GM12878 (cell line): ENCODE results near the gene DCP1B. TPM values are rescaled to one million over a fixed set of nuclear protein-coding genes. Genes with fewer than 3 reads are reported as not detected.

ENCODE experiments used
- ATAC-seq: fragments of 200-7000 bp; cut with Tn5 transposase; 3 replicates; pipeline ENCODE4 v1.9.1; 2020; ENCODE audit warnings: mild to moderate bottlenecking, moderate library complexity
- BruUV-seq: library from RNA; stranded (reverse); fragments of 400-500 nt; replicated peaks from 2 replicates; lab custom pipeline; 2021; lab: Mats Ljungman, UMichigan
- CTCF ChIA-PET: fragments of 300-600 bp; sonication (Branson Sonifier 250); formaldehyde crosslinking; extraction: SDS; loops from one replicate; lab custom pipeline; 2021; ENCODE audit warnings: inconsistent platforms; lab: Yijun Ruan, JAX
- POLR2A ChIA-PET: fragments of 350-600 bp; formaldehyde crosslinking; extraction: SDS; loops from one replicate; lab custom pipeline; 2021; ENCODE audit warnings: inconsistent platforms; lab: Charles Lee
- RAD21 ChIA-PET: fragments of 300-600 bp; sonication (Branson Sonifier 250); formaldehyde crosslinking; loops from one replicate; lab custom pipeline; 2023; ENCODE audit warnings: antibody characterized with exemption; ENCODE audit not compliant: unreplicated experiment; lab: Charles Lee
- SMC1A ChIA-PET: fragments of 300-600 bp; sonication (Branson Sonifier 250); formaldehyde crosslinking; loops from one replicate; lab custom pipeline; 2023; ENCODE audit not compliant: unreplicated experiment, uncharacterized antibody; lab: Charles Lee
- DNase-seq: peaks from one replicate; pipeline ENCODE4 v3.0.0-alpha.2; 2011; ENCODE audit warnings: low read depth, low spot score
- FAIRE-seq: peaks from 3 replicates; lab custom pipeline; 2011; peaks lifted over from hg19 to GRCh38; lab: Jason Lieb, UNC
- H2AFZ ChIP-seq: 2 replicates; pipeline ENCODE4 v1.6.0; 2011; ENCODE audit warnings: low read depth, low read length, control low read depth; ENCODE audit not compliant: control insufficient read depth
- H3K27ac ChIP-seq: 2 replicates; pipeline ENCODE4 v1.5.1; 2011; ENCODE audit warnings: control low read depth; ENCODE audit not compliant: control insufficient read depth, insufficient read depth
- H3K27me3 ChIP-seq, 2 experiments: replicated peaks in 1 of 2; 2 replicates each; pipeline versions ENCODE4 v1.6.0 to v1.6.1; 2011; ENCODE audit warnings: low read length in 1 of 2; ENCODE audit not compliant: control insufficient read depth in 2 of 2, insufficient read depth in 2 of 2
- H3K36me3 ChIP-seq, 2 experiments: 2 replicates each; pipeline ENCODE4 v1.5.1; 2011; ENCODE audit warnings: low read length in 1 of 2; ENCODE audit not compliant: control insufficient read depth in 2 of 2, insufficient read depth in 2 of 2
- H3K4me1 ChIP-seq: 2 replicates; pipeline ENCODE4 v1.6.1; 2011; ENCODE audit warnings: mild to moderate bottlenecking, low read length, moderate library complexity, mixed read lengths; ENCODE audit not compliant: control insufficient read depth, insufficient read depth
- H3K4me2 ChIP-seq: 2 replicates; pipeline ENCODE4 v1.6.0; 2011; ENCODE audit warnings: control low read depth; ENCODE audit not compliant: control insufficient read depth, insufficient read depth
- H3K4me3 ChIP-seq: fragments of 200-600 bp; sonication (generic); 2 replicates; pipeline ENCODE4 v1.5.1; 2016
- H3K79me2 ChIP-seq: 2 replicates; pipeline ENCODE4 v1.6.0; 2011; ENCODE audit warnings: low read length; ENCODE audit not compliant: control insufficient read depth, insufficient read depth
- H3K9ac ChIP-seq: 2 replicates; pipeline ENCODE4 v1.8.0; 2011; ENCODE audit warnings: low read length, control low read depth, mixed read lengths; ENCODE audit not compliant: control insufficient read depth, insufficient read depth
- H3K9me3 ChIP-seq: replicated peaks from 3 replicates; pipeline ENCODE4 v1.5.1; 2011; ENCODE audit warnings: mild to moderate bottlenecking, low read length; ENCODE audit not compliant: control insufficient read depth, insufficient read depth
- H4K20me1 ChIP-seq: 2 replicates; pipeline ENCODE4 v1.6.0; 2011; ENCODE audit not compliant: control insufficient read depth, insufficient read depth
- ASH2L ChIP-seq: fragments of 300-600, 200-600 bp; sonication (generic); IDR thresholded peaks from 2 replicates; pipeline ENCODE4 v1.6.1; 2017; ENCODE audit warnings: low read depth, mild to moderate bottlenecking, borderline replicate concordance
- BCL3 ChIP-seq: IDR thresholded peaks from 2 replicates; pipeline ENCODE4 v1.6.1; 2011; ENCODE audit warnings: borderline replicate concordance, low read depth, mild to moderate bottlenecking, moderate library complexity, low read length; ENCODE audit not compliant: insufficient read depth, poor library complexity, severe bottlenecking
- DPF2 ChIP-seq: fragments of 450-650 bp; IDR thresholded peaks from 2 replicates; pipeline ENCODE4 v1.6.1; 2017; ENCODE audit warnings: mild to moderate bottlenecking
- ETV6 ChIP-seq, 2 experiments: fragments of 450-650 bp in 1 of 2; IDR thresholded peaks in 1 of 2; conservative IDR thresholded peaks in 1 of 2; 2 replicates each; pipeline ENCODE4 v1.6.1; 2014; ENCODE audit warnings: antibody characterized with exemption in 1 of 2, borderline replicate concordance in 1 of 2, low read depth in 1 of 2, mild to moderate bottlenecking in 1 of 2, moderate library complexity in 1 of 2
- IRF3 ChIP-seq: fragments of 450-650 bp; IDR thresholded peaks from 2 replicates; pipeline ENCODE4 v1.6.1; 2014; ENCODE audit warnings: mild to moderate bottlenecking
- JUND ChIP-seq: IDR thresholded peaks from 2 replicates; pipeline ENCODE4 v1.6.1; 2012; ENCODE audit warnings: low read depth, mild to moderate bottlenecking, low read length, improper control_type of control experiment, moderate library complexity
- MAX ChIP-seq: IDR thresholded peaks from 2 replicates; pipeline ENCODE4 v1.6.1; 2012; ENCODE audit warnings: low read depth, low read length, improper control_type of control experiment
- MYB ChIP-seq: fragments of 150-350 bp; IDR thresholded peaks from 2 replicates; pipeline ENCODE4 v1.6.1; 2014; ENCODE audit warnings: mild to moderate bottlenecking, low read depth, low read length, borderline replicate concordance
- NFYA ChIP-seq: IDR thresholded peaks from 2 replicates; pipeline ENCODE4 v1.6.1; 2011; ENCODE audit warnings: low read depth, mild to moderate bottlenecking, low read length, improper control_type of control experiment, borderline replicate concordance
- NKRF ChIP-seq: fragments of 450-650 bp; conservative IDR thresholded peaks from 2 replicates; pipeline ENCODE4 v1.6.1; 2017; ENCODE audit warnings: mild to moderate bottlenecking, moderate library complexity
- NR2F1 ChIP-seq: fragments of 450-650 bp; conservative IDR thresholded peaks from 2 replicates; pipeline ENCODE4 v1.6.1; 2017; ENCODE audit warnings: mild to moderate bottlenecking
- NRF1 ChIP-seq: conservative IDR thresholded peaks from 2 replicates; pipeline ENCODE4 v1.6.1; 2011; ENCODE audit warnings: mild to moderate bottlenecking, low read depth, low read length, improper control_type of control experiment
- SKIL ChIP-seq: fragments of 450-650 bp; IDR thresholded peaks from 2 replicates; pipeline ENCODE4 v1.6.1; 2017; ENCODE audit warnings: mild to moderate bottlenecking, low read depth, inconsistent platforms; ENCODE audit not compliant: poor library complexity, severe bottlenecking
- SP1 ChIP-seq: IDR thresholded peaks from one replicate; pipeline ENCODE4 v1.6.1; 2011; ENCODE audit warnings: low read depth, low read length
- ZNF207 ChIP-seq: fragments of 450-650 bp; IDR thresholded peaks from 2 replicates; pipeline ENCODE4 v1.6.1; 2014; ENCODE audit warnings: antibody characterized with exemption, mild to moderate bottlenecking, borderline replicate concordance
- ZNF24 ChIP-seq: fragments of 450-650 bp; IDR thresholded peaks from 2 replicates; pipeline ENCODE4 v1.6.1; 2017; ENCODE audit warnings: antibody characterized with exemption, mild to moderate bottlenecking
- WGBS: methylation state at CpG from one replicate; pipeline ENCODE4 v1.1.6; 2016; ENCODE audit warnings: low lambda C conversion rate; ENCODE audit not compliant: insufficient replicate concordance, insufficient coverage; ENCODE audit errors: missing lambda C conversion rate; 5-methylcytosine and 5-hydroxymethylcytosine counted together
- in situ Hi-C: fragments of 300-500 bp; cut with MboI; formaldehyde crosslinking; loops from 9 replicates; pipeline ENCODE4 v1.14.3; 2018; ENCODE audit warnings: mixed read lengths
- intact Hi-C: fragments of 100-400 bp; cut with micrococcal nuclease; formaldehyde crosslinking; loops from one replicate; pipeline ENCODE4 v1.14.2; 2022; ENCODE audit not compliant: unreplicated experiment
- polyA plus RNA-seq, 11 experiments: library from polyadenylated mRNA; depleted of rRNA in 4 of 11; unstranded in 6 of 11; stranded (reverse) in 5 of 11; fragments of >200 nt; fragmentation: Nextera tagmentation in 4 of 11; fragmentation: Illumina TruSeq in 1 of 11; extraction: Ambion mirVana in 4 of 11; extraction: Trizol in 1 of 11; gene quantifications; 1 replicate in 1 of 11; 2 replicates in 10 of 11; pipeline versions ENCODE4 v1.2.1 to v1.2.3, GENCODE V29; 2011 to 2016; ENCODE audit warnings: inconsistent platforms in 2 of 11, missing spikeins in 2 of 11, low read depth in 1 of 11
- total RNA-seq, 4 experiments: library from RNA; depleted of rRNA in 3 of 4; stranded (reverse); fragments of >200 nt in 3 of 4; fragmentation: Illumina TruSeq in 1 of 4; extraction: Trizol in 1 of 4; gene quantifications; 2 replicates each; pipeline versions ENCODE4 v1.2.1 to v1.2.3, GENCODE V29; 2013 to 2021

The DCP1B gene
- total and polyA plus RNA-seq, 10 of the 15 experiments (the other 5 are each of a cell fraction or from before 2014, with no cell fraction given), result 1.3 to 23.4 (median 15.3) TPM

- H3K36me3 ChIP-seq, result no peaks in the 10 kb centered on the region
- no TSS peak for BruUV-seq
- SMC1A ChIA-PET, result interaction anchor here (0.7 to 1.7 kb wide), 2 partner anchors 9 to 106 kb away, joined by 3 to 8 read pairs; no protein-coding TSS in a partner anchor
- H2AFZ ChIP-seq, result no peak overlapping the region
- H3K4me1 ChIP-seq, result peaks cover 18% of the 10 kb centered on the region
- DNase-seq, result no peak
- POLR2A ChIA-PET, result no interaction called here
- CTCF ChIA-PET, result interaction anchor here (2.4 kb wide), 1 partner anchor 9 kb away, joined by 9 read pairs; no protein-coding TSS in a partner anchor
- no peaks in the 10 kb centered on the region; a peak in 1 of 4 replicates for H3K27me3 ChIP-seq
- no peak overlapping the region for H3K27ac ChIP-seq
- intact Hi-C loops (no loop called here), in situ Hi-C loops (no loop called here)
- H4K20me1 ChIP-seq, result no peaks in the 10 kb centered on the region
- no peaks in the 10 kb centered on the region for H3K79me2 ChIP-seq
- no peak for ATAC-seq
- no peak overlapping the region for H3K4me3 ChIP-seq
- H3K9ac ChIP-seq, result no peak overlapping the region
- RAD21 ChIA-PET, result no interaction called here
- no peak overlapping the region for H3K4me2 ChIP-seq
- TF ChIP-seq ASH2L (no peak), JUND (no peak), MAX (no peak), NRF1 (no peak), SP1 (no peak), NR2F1 (no peak), SKIL (no peak), DPF2 (no peak), ETV6 (conservative IDR thresholded peaks at IDR 0.05 in 1 of 2, IDR thresholded peaks at IDR 0.05 in 1 of 2; ENCODE audit: borderline replicate concordance in 1 of 2, low read depth in 1 of 2) (no peak), ZNF207 (no peak), ZNF24 (no peak), NKRF (no peak), BCL3 (no peak), NFYA (no peak), MYB (no peak), IRF3 (no peak)
- no peak for FAIRE-seq
- WGBS, result 78% methylated on average over 27 of the region's 27 CpGs
- no peaks in the 10 kb centered on the region for H3K9me3 ChIP-seq
These were observed 73.3 kb downstream of the DCP1B start for GRCh38 chr12:1930803-1931597.
